Activated naive CD8-positive, alpha-beta T cell treated with anti-CD3 and anti-CD28 coated beads for 36 hours (primary cell): ENCODE results near the gene AGO3. TPM values are rescaled to one million over a fixed set of nuclear protein-coding genes. Genes with fewer than 3 reads are reported as not detected.
A peak's percentile ranks its signal among the peaks of the same experiment; 100 is the strongest.

Experiments
- DNase-seq: peaks from one replicate; pipeline ENCODE4 v3.0.0; 2021
- H3K27ac Mint-ChIP-seq: one replicate; pipeline ENCODE4 v1.8.0; 2022; ENCODE audit warnings: mild to moderate bottlenecking, moderate library complexity, mixed read lengths
- H3K27me3 Mint-ChIP-seq: one replicate; pipeline ENCODE4 v1.8.0; 2022; ENCODE audit warnings: mild to moderate bottlenecking, mixed read lengths
- H3K36me3 Mint-ChIP-seq: one replicate; pipeline ENCODE4 v1.8.0; 2021; ENCODE audit warnings: mild to moderate bottlenecking, mixed read lengths
- H3K4me1 Mint-ChIP-seq: one replicate; pipeline ENCODE4 v1.8.0; 2021; ENCODE audit warnings: mixed read lengths
- H3K4me3 Mint-ChIP-seq: one replicate; pipeline ENCODE4 v1.8.0; 2022; ENCODE audit warnings: mild to moderate bottlenecking, moderate library complexity, mixed read lengths
- H3K9me3 Mint-ChIP-seq: one replicate; pipeline ENCODE4 v1.8.0; 2022; ENCODE audit warnings: mixed read lengths
- total RNA-seq, 2 experiments: library from RNA; stranded (reverse); gene quantifications; one replicate each; pipeline ENCODE4 v1.2.3, GENCODE V29; 2021

Gene AGO3
- total RNA-seq, 2 experiments from 2014 or later = 24.5 to 26.0 TPM

DNA sequence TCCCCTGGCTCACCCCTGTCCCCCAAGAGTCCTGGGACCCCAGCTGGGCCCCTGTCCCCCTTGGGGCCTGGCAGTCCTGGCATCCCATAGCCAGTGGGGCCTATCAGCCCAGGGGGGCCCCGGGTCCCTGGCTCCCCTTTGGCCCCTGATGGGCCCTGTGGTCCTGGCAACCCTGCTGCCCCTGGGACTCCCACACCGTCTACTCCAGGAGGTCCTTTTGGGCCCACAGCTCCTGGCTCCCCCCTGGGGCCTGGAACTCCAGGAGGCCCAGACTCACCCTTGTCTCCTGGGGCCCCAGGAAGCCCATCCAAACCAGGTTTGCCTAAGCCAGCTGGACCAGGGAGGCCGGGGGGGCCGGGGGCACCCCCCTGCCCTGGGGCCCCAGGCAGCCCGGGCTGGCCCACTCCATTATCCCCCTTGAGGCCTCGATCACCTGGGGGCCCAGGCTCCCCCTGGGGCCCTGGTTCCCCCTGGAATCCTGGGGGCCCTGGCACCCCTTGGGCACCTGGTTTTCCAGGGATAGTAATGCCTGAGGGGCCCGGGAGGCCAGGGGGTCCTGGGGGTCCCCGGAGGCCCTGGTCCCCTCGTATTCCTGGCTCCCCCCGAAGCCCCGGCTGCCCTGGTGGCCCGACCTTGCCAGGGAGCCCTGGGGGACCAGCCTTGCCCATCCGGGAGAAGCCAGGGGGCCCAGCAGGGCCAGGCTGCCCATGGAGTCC, 167.9 kb downstream of the AGO3 start:
- Mint-ChIP-seq H3K27ac (no peak overlapping the region), H3K4me3 (no peak overlapping the region), H3K36me3 (peaks cover 4% of the 10 kb centered on the region), H3K4me1 (peaks cover 3% of the 10 kb centered on the region), H3K9me3 (no peaks in the 10 kb centered on the region), H3K27me3 (no peaks in the 10 kb centered on the region)
- DNase-seq = no peak

DNA sequence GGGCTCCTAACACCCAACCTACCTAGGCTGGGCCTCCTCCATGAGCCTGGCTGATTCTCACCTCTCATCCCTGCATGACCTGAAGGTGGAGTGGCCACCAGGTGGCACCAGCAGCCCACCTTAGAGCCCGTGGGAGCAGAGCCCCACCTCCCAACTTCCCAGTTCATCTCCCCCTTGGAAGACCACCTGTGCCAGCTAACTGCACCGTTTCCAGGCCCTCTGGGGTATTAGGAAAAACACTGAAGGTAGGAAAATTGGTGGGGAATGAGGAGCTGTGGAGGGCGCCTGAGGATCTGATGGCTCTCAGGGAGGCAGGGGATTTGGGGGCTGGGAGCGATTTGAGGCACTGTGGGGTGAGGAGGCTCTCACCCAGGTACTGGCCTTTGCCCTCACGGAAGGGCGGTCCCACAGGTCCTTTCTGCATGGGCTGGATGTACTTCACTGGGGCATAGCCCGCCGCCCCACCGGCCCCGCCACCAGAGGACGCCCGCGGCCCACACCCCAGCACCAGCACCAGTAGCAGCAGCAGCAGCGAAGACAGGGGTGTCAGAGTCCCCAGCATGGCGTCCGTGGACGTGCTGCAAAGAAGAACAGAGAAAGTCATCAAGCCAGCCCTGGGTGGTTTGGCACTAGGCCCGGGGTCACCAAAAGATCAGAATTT, 168.9 kb downstream of the AGO3 start:
- Mint-ChIP-seq H3K27me3 (no peaks in the 10 kb centered on the region), H3K4me3 (no peak overlapping the region), H3K4me1 (peaks cover 3% of the 10 kb centered on the region), H3K9me3 (no peaks in the 10 kb centered on the region), H3K27ac (no peak overlapping the region), H3K36me3 (peaks cover 4% of the 10 kb centered on the region)
- peak; percentile 73 for DNase-seq

DNA sequence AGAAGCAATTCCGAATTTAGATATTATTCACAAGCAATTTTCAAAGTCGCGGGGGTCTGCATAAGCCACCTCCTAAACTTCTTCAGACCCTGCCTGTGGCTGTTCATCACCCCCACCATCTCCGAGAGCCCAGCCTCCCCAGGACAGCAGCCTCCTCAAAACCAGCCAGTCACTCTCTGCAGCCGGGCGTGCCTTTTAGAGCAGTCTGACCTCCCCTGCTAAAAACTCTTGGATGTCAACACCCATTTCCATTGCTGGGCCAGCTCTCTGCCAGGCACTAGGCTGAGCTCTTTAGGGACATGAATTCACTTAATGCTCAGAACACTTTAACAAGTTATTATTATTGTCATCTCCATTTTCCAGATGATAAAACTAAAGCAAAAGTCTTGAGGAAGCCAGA, 169.5 kb downstream of the AGO3 start:
- no peaks in the 10 kb centered on the region for H3K27me3 Mint-ChIP-seq
- no peak overlapping the region for H3K4me3 Mint-ChIP-seq
- no peak overlapping the region for H3K27ac Mint-ChIP-seq
- H3K36me3 Mint-ChIP-seq = peaks cover 4% of the 10 kb centered on the region
- no peaks in the 10 kb centered on the region for H3K9me3 Mint-ChIP-seq
- H3K4me1 Mint-ChIP-seq = peaks cover 3% of the 10 kb centered on the region
- DNase-seq = no peak

DNA sequence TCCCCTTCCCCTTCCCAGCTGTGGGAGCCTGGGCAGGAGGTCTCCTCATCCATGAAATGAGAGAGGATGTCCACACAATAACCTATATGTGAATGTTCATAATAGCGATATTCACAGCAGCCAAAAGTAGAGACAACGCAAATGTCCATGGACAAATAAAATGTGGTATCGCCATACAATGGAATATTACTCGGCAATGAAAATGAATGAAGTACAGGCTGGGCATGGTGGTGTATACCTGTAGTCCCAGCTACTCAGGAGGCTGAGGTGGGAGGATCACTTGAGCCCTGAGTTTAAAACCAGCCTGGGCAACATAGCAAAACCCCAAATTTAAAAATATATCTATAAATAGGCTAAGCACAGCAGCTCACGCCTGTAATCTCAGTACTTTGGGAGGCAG, 170.6 kb downstream of the AGO3 start:
- Mint-ChIP-seq H3K4me3 (no peak overlapping the region), H3K4me1 (peaks cover 3% of the 10 kb centered on the region), H3K9me3 (no peaks in the 10 kb centered on the region), H3K36me3 (no peaks in the 10 kb centered on the region), H3K27me3 (no peaks in the 10 kb centered on the region), H3K27ac (no peak overlapping the region)
- no peak for DNase-seq

DNA sequence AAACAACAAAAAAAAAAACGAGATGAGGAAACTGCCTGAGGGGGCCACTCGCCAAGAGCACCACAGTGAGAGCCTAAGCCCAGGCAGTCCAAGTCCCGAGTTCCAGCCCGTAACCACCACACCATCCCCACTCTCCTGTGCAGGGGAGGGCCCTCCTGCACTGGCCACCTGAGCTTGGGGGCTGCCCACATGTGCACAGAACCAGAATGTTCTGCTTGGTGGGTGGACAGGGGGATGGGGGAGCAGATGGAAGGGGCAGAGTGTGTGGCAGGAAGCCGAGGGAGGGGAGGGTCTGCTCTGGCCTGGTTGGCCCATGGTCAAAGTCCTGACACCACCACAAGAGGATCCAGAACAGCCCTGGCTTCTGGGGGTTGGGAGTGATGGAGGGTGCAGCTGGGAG, 175.4 kb downstream of the AGO3 start:
- Mint-ChIP-seq H3K9me3 (no peaks in the 10 kb centered on the region), H3K4me1 (peaks cover 14% of the 10 kb centered on the region), H3K27ac (no peak overlapping the region), H3K4me3 (no peak overlapping the region), H3K36me3 (no peaks in the 10 kb centered on the region), H3K27me3 (no peaks in the 10 kb centered on the region)
- no peak for DNase-seq

DNA sequence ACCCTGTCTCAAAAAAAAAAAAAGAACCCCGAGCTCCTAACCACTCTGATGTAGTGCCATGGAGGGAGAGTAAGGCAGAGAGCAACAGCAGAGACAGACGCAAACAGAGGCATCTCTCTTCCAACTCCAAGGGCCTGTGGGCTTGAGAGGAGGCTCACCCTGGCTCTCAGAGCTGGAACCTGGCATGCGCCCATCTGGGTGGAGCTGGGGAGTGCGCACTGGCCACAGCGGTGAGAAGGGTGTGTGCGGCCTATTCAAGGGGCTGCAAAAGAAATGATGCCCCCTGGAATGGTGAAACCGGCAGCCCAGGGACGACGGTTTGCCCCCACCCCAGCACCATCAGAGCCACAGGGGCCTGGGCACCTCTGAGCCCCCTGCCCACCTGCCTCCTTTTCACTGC, 176.5 kb downstream of the AGO3 start:
- no peak for DNase-seq
- no peaks in the 10 kb centered on the region for H3K36me3 Mint-ChIP-seq
- no peaks in the 10 kb centered on the region for H3K9me3 Mint-ChIP-seq
- H3K27ac Mint-ChIP-seq = no peak overlapping the region
- H3K4me3 Mint-ChIP-seq = no peak overlapping the region
- peaks cover 16% of the 10 kb centered on the region for H3K4me1 Mint-ChIP-seq
- H3K27me3 Mint-ChIP-seq = no peaks in the 10 kb centered on the region

DNA sequence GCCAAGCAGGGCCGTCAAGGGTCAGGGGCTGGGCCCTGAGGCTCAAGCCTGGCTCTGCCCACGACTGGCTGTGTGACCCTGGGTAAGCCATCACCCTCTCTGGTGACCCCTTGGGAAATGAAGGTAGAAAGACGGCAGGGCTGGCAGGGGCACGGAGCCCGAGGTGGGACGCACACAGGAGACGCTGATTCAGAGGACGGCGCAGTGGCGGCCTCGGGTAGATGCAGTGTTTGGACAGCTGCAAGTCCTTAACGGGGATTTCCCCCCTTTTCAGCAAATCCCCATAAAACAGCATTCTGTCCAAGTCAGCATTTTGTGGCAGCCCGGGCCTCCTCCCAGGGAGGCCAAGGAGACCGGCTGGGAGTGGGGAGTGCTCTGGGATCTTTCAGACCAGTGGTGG, 177.4 kb downstream of the AGO3 start:
- Mint-ChIP-seq H3K36me3 (no peaks in the 10 kb centered on the region), H3K9me3 (no peaks in the 10 kb centered on the region), H3K27ac (no peak overlapping the region), H3K27me3 (no peaks in the 10 kb centered on the region), H3K4me1 (peaks cover 16% of the 10 kb centered on the region), H3K4me3 (no peak overlapping the region)
- DNase-seq = no peak

DNA sequence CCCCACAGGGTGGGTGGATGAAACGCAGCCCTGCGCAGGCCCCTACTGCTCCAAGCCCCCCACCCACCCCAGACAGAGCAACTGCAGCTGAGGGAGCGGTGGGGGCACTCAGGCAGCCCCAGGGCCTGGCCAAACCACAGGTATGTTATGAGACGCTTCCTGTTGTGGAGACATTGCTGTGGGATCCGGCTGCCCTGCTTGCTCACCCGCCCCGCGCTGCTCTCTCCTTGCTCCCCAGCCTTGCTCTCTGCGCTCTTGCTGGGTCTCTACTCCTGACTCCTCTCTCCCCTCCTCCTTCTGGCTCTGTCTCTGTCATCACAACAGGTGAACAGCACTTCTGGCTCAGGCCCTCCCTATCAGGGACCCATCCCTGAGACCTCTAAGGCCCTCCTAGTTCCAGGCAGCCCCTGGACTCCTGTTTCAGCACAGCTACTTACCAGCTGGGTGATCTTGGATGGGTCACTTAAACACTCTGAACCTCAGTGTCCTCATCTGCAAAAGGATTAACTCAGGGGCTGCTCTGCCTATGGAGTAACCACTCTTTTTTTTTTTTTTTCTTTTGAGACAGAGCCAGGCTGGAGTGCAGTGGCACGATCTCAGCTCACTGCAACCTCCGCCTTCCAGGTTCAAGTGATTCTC, 178.3 kb downstream of the AGO3 start:
- no peak overlapping the region for H3K4me3 Mint-ChIP-seq
- peak; percentile 47 for DNase-seq
- H3K4me1 Mint-ChIP-seq = peaks cover 16% of the 10 kb centered on the region
- H3K27ac Mint-ChIP-seq = peak overlapping the region; percentile 49
- H3K9me3 Mint-ChIP-seq = no peaks in the 10 kb centered on the region
- H3K27me3 Mint-ChIP-seq = no peaks in the 10 kb centered on the region
- no peaks in the 10 kb centered on the region for H3K36me3 Mint-ChIP-seq

DNA sequence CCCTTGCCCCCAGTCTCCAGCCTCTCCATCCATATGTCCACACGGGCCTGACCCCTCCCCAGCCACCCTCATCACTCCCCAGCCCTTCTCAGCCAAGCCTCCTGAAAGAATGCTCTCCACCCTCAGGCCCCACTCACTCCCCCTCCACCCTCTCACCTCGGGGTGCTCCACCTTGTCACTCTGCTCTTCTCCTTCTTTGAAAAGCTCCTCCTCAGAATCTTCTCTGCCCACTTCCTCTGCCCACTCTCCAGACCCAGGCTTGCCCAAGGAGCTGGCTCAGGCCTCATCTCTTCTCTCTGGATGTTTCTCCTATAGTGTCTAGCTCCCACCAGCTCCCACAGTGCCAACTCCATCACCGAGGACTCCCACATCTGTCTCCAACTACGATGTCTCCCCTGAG, 180.2 kb downstream of the AGO3 start:
- no peak overlapping the region for H3K27ac Mint-ChIP-seq
- no peak for DNase-seq
- H3K36me3 Mint-ChIP-seq = no peaks in the 10 kb centered on the region
- no peaks in the 10 kb centered on the region for H3K9me3 Mint-ChIP-seq
- H3K27me3 Mint-ChIP-seq = no peaks in the 10 kb centered on the region
- H3K4me1 Mint-ChIP-seq = peaks cover 16% of the 10 kb centered on the region
- no peak overlapping the region for H3K4me3 Mint-ChIP-seq

DNA sequence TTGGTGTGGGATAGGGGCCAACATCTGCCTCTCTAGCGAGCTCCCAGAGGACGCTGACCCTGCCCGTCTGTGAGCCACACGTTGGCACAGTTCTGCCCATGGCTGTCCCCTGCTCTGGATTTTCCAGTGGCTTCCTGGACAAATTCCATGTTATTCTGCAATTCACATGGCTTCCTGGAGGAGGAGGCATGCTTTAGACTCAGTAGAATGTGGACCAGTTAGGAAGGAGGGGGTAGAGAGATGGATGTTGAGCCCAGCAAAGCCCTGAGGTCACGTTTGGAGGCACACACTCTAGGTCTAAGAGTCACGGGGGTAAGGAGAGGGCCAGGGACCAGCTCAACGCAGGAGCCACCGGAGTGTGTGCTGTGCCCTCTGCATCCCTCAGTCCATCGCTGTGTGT, 181.9 kb downstream of the AGO3 start:
- peaks cover 16% of the 10 kb centered on the region for H3K4me1 Mint-ChIP-seq
- no peaks in the 10 kb centered on the region for H3K36me3 Mint-ChIP-seq
- no peak for DNase-seq
- no peaks in the 10 kb centered on the region for H3K27me3 Mint-ChIP-seq
- H3K4me3 Mint-ChIP-seq = no peak overlapping the region
- no peak overlapping the region for H3K27ac Mint-ChIP-seq
- no peaks in the 10 kb centered on the region for H3K9me3 Mint-ChIP-seq

DNA sequence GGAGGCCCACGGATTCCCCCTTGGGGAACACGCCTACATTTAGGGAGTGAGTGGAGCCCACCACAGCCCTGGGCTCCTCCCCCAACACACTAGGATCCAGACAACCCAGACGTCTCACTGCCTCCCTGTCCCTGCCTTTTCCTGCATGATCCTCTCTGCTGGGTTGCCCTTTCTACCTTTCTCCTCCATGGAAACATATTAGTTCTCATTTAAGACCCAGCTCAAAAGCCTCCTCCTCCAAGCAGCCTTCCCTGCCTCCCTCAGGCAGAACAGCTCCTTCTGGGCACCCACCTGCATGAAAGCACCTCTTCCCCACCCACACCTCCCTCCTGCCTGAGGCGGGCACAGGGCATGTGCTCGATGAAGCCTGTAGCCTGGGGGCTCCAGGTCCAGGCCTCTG, 183.5 kb downstream of the AGO3 start:
- Mint-ChIP-seq H3K4me3 (no peak overlapping the region), H3K27me3 (no peaks in the 10 kb centered on the region), H3K9me3 (no peaks in the 10 kb centered on the region), H3K36me3 (no peaks in the 10 kb centered on the region), H3K27ac (no peak overlapping the region), H3K4me1 (peaks cover 7% of the 10 kb centered on the region)
- no peak for DNase-seq

DNA sequence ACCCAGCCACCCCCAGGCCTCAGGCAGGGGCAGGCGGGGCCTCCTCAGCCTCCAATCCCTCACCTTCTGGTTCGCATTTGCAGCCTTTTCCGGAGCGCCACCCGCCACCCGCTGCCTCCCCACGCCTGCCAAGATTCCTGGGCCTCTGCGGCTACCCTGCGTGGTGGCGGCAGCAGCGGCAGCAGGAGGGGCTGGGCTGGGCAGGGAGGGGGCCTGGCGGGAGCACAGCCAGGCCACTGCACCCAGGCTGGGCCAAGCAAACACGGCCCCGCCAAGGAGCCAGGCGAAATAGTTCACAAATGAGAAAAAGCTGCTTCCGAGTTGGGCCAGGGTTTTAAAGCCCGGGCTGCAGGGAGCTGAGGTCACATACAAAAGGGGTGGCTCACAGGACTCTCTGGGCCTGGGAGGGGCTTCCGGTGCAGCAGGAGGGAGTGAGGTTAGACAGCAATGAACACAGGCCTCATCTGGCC, 184.3 kb downstream of the AGO3 start:
- H3K4me1 Mint-ChIP-seq = peaks cover 5% of the 10 kb centered on the region
- no peak overlapping the region for H3K27ac Mint-ChIP-seq
- DNase-seq = no peak
- no peak overlapping the region for H3K4me3 Mint-ChIP-seq
- H3K36me3 Mint-ChIP-seq = no peaks in the 10 kb centered on the region
- no peaks in the 10 kb centered on the region for H3K9me3 Mint-ChIP-seq
- H3K27me3 Mint-ChIP-seq = no peaks in the 10 kb centered on the region

DNA sequence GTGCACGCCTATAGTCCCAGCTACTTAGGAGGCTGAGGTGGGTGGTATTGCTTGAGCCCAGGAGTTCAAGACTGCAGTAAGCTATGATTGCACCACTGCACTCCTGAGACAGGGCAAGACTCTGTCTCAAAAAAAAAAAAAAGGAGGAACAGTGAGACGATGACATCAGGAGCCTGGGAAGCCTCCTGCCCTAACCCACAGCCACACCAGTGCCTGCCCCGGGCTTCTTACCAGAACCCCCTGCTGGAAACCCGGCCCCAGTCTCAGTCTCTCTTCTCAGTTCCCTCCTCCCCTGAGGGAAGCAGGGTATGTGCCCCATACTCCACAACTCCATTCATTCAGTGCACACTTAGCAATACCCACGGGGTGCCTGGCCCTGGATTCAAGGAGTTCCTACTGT, 185.0 kb downstream of the AGO3 start:
- Mint-ChIP-seq H3K4me3 (no peak overlapping the region), H3K9me3 (no peaks in the 10 kb centered on the region), H3K27ac (no peak overlapping the region), H3K4me1 (peaks cover 4% of the 10 kb centered on the region), H3K27me3 (no peaks in the 10 kb centered on the region), H3K36me3 (no peaks in the 10 kb centered on the region)
- DNase-seq = no peak

DNA sequence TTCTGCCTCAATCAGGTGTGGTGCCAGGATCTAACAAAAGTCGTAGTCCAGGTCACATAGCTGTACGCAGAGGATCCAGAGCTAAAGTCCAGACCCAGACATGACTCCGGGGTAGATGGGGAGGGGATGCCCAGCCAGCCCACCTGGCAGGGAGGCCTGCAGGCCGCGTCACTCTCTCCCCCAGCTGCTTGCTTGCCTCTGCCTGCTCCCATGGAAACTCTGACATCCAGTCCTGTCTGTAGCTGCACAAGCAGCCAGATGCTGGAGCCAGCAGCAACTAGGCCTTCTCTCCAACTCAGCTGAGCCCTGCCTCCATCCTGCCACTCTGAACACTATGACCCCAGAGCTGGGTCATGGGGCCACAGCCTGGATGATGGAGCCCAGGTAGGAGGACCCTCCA, 186.0 kb downstream of the AGO3 start:
- Mint-ChIP-seq H3K9me3 (no peaks in the 10 kb centered on the region), H3K27ac (no peak overlapping the region), H3K27me3 (peaks cover 2% of the 10 kb centered on the region), H3K4me1 (no peaks in the 10 kb centered on the region), H3K4me3 (no peak overlapping the region), H3K36me3 (no peaks in the 10 kb centered on the region)
- DNase-seq = no peak

DNA sequence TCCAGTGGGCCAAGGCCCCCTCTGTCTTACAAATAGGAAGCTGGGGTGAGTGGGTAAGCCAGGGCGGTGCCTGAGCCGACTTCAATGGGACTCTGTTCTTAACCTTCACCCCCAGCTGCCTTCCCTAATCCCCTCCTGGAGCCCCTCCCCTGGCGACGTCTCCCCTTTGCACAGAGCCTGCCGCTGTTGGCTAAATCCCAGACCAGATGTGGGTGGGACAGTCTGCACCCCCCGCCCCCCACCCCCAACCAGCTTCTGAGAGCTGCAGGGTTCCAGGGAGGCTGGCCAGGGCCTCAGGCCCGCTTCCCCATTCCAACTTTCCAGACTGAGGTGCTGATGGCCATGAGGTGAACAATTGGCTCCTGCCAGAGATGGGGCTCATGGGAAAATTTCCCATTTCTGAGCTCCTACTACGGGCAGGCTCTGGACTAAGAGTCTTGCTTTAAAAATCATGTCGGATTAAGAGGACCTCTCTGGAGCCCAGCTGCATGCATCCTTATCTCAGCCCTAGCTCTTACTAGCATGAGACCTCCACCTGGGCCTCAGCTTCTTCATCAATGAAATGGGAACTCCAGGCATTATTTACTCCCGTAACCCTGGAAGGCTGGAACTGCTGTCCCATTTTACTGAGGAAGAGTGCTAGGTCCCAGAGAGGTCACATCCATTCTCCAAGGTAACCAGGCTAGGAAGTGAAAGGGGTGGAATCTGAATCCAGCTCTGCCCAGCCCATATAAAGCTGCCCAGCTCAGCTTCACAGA, 187.7 kb downstream of the AGO3 start:
- no peaks in the 10 kb centered on the region for H3K36me3 Mint-ChIP-seq

More for the DNA sequence above, 187.7 kb downstream of the AGO3 start:
- H3K9me3 Mint-ChIP-seq = no peaks in the 10 kb centered on the region
- H3K4me3 Mint-ChIP-seq = no peak overlapping the region
- peaks cover 7% of the 10 kb centered on the region for H3K4me1 Mint-ChIP-seq
- H3K27me3 Mint-ChIP-seq = peaks cover 13% of the 10 kb centered on the region
- no peak overlapping the region for H3K27ac Mint-ChIP-seq
- no peak for DNase-seq
